Kidney (tissue), 14 donors: Measurements from ENCODE around the gene CGREF1. TPM values are rescaled to one million over a fixed set of nuclear protein-coding genes. Genes with fewer than 3 reads are reported as not detected.

ENCODE experiments used
- DNase-seq, 5 donors: peaks; one replicate each; pipeline ENCODE4 v3.0.0-alpha.2; 2013 to 2020
- FAIRE-seq: peaks from 2 replicates; lab custom pipeline; 2012; peaks lifted over from hg19 to GRCh38; lab: Jason Lieb, UNC
- H3K27ac ChIP-seq, 2 donors: one replicate each; pipeline ENCODE4 v1.7.0; 2013; ENCODE audit warnings: low read depth in 2 of 2, low read length in 2 of 2, inconsistent platforms in 1 of 2
- H3K27me3 ChIP-seq: one replicate; pipeline ENCODE4 v1.7.1; 2013; ENCODE audit warnings: low read length, inconsistent platforms; ENCODE audit not compliant: control insufficient read depth, insufficient read depth
- H3K36me3 ChIP-seq, 3 donors: one replicate each; pipeline versions ENCODE4 v1.7.0 to v1.7.1; 2013; ENCODE audit warnings: low read length in 3 of 3, control low read depth in 1 of 3, inconsistent platforms in 1 of 3; ENCODE audit not compliant: insufficient read depth in 3 of 3, control insufficient read depth in 2 of 3
- H3K4me1 ChIP-seq, 3 donors: one replicate each; pipeline versions ENCODE4 v1.7.0 to v1.7.1; 2013; ENCODE audit warnings: low read length in 3 of 3, inconsistent platforms in 1 of 3, low read depth in 1 of 3; ENCODE audit not compliant: control insufficient read depth in 2 of 3, insufficient read depth in 2 of 3
- H3K4me3 ChIP-seq, 3 donors: one replicate each; pipeline versions ENCODE4 v1.7.0 to v1.8.1; 2013; ENCODE audit warnings: low read length in 3 of 3, control low read depth in 1 of 3, inconsistent platforms in 1 of 3
- H3K9ac ChIP-seq, 3 donors: one replicate each; pipeline versions ENCODE4 v1.7.0 to v1.7.1; 2013; ENCODE audit warnings: low read length in 3 of 3, control low read depth in 1 of 3, inconsistent platforms in 1 of 3
- H3K9me3 ChIP-seq, 3 donors: one replicate each; pipeline versions ENCODE4 v1.7.0 to v1.7.1; 2013; ENCODE audit warnings: low read length in 3 of 3, control low read depth in 1 of 3, inconsistent platforms in 1 of 3; ENCODE audit not compliant: control insufficient read depth in 2 of 3, insufficient read depth in 1 of 3
- CTCF ChIP-seq: IDR thresholded peaks from 3 replicates; pipeline ENCODE4 v1.5.1; 2012; ENCODE audit warnings: mild to moderate bottlenecking, moderate library complexity, borderline replicate concordance; ENCODE audit not compliant: insufficient read depth; ENCODE audit errors: extremely low read depth
- intact Hi-C: fragments of 100-400 bp; cut with DNase I; formaldehyde crosslinking; loops from one replicate; pipeline ENCODE4 v1.11.1; 2022
- polyA plus RNA-seq: library from polyadenylated mRNA; stranded (reverse); fragments of 350-450 nt; fragmentation: Illumina TruSeq; extraction: RNeasy Lipid Tissue Mini Kit (QIAGEN cat#74804); gene quantifications from one replicate; pipeline ENCODE4 v1.2.3, GENCODE V29; 2014; ENCODE audit warnings: low read depth, low replicate concordance; ENCODE audit not compliant: insufficient read depth
- total RNA-seq: library from RNA; stranded (reverse); fragmentation: NEBNext Ultra II Directional; extraction: Animal tissue kit (Norgen Biotek cat#: 25700); gene quantifications from one replicate; pipeline ENCODE4 v1.2.1, GENCODE V29; 2021
- donor health status: control.
- donor health status: control.
- donor health status: control.
- donor health status: control.
- donor health status: control.
- donor health status: DM: yes; HTN: yes; CAD: no.
- donor health status: Normal renal cell carcinoma (clear cell type).

Gene CGREF1
- total and polyA plus RNA-seq, 2 donors from 2014 or later: 3.7 to 3.8 TPM

- peaks cover 0 to 20% (median 8%) of the 10 kb centered on the region in 3 donors for H3K36me3 ChIP-seq
- H3K4me3 ChIP-seq: no peak overlapping the region
- H3K27ac ChIP-seq: no peak overlapping the region
- peaks cover 0 to 14% (median 7%) of the 10 kb centered on the region in 3 donors for H3K4me1 ChIP-seq
- FAIRE-seq: no peak
- no peak overlapping the region for H3K9ac ChIP-seq
- intact Hi-C loops: no loop called here
- no peak for DNase-seq
- no peaks in the 10 kb centered on the region for H3K9me3 ChIP-seq
- no peak for TF ChIP-seq CTCF
- no peaks in the 10 kb centered on the region for H3K27me3 ChIP-seq
Measured at GRCh38 chr2:27065128-27065527, 53.8 kb downstream of the CGREF1 start.

- Histone ChIP-seq H3K4me3 (no peak overlapping the region), H3K27ac (no peak overlapping the region), H3K36me3 (peaks cover 3 to 17% (median 8%) of the 10 kb centered on the region in 3 donors), H3K9me3 (no peaks in the 10 kb centered on the region), H3K27me3 (no peaks in the 10 kb centered on the region), H3K4me1 (no peaks in the 10 kb centered on the region), H3K9ac (no peak overlapping the region)
- no peak for DNase-seq
- no peak for TF ChIP-seq CTCF
- FAIRE-seq: no peak
- intact Hi-C loops: no loop called here
Measured at GRCh38 chr2:27060323-27060722, 58.6 kb downstream of the CGREF1 start.

GRCh38 chr2:27059141-27059820 is 59.6 kb downstream of the CGREF1 start:
- FAIRE-seq (no peak), DNase-seq (no peak)
- H3K36me3 ChIP-seq: peaks cover 3 to 26% (median 14%) of the 10 kb centered on the region in 3 donors
- no peak overlapping the region for H3K27ac ChIP-seq
- intact Hi-C loops: no loop called here
- no peaks in the 10 kb centered on the region for H3K4me1 ChIP-seq
- no peak overlapping the region for H3K9ac ChIP-seq
- no peaks in the 10 kb centered on the region for H3K9me3 ChIP-seq
- TF ChIP-seq CTCF: no peak
- H3K27me3 ChIP-seq: no peaks in the 10 kb centered on the region
- no peak overlapping the region for H3K4me3 ChIP-seq

GRCh38 chr2:27058210-27058609 is 60.7 kb downstream of the CGREF1 start:
- intact Hi-C loops: no loop called here
- no peaks in the 10 kb centered on the region for H3K27me3 ChIP-seq
- peaks cover 3 to 34% (median 14%) of the 10 kb centered on the region in 3 donors for H3K36me3 ChIP-seq
- H3K9ac ChIP-seq: no peak overlapping the region
- DNase-seq (no peak), FAIRE-seq (no peak)
- no peaks in the 10 kb centered on the region for H3K9me3 ChIP-seq
- no peaks in the 10 kb centered on the region for H3K4me1 ChIP-seq
- no peak for TF ChIP-seq CTCF
- H3K4me3 ChIP-seq: no peak overlapping the region
- H3K27ac ChIP-seq: no peak overlapping the region
